Upper lobe of left lung (tissue), 4 donors: ENCODE measurements around the gene MT2A.

ENCODE experiments used
- POLR2AphosphoS5 ChIP-seq, 2 donors: sonication (generic); formaldehyde crosslinking; IDR thresholded peaks; one replicate each; pipeline ENCODE4 v1.5.1; 2017; ENCODE audit warnings: antibody characterized with exemption in 2 of 2
- TF ChIP-seq, protein P1 (sequence below), 6 experiments: fragments of 450-650 bp in 4 of 6; fragments of 200-600 bp in 2 of 6; sonication (generic) in 2 of 6; IDR thresholded peaks; one replicate each; pipeline ENCODE4 v1.5.1; 2016 to 2019; ENCODE audit warnings: antibody characterized with exemption in 6 of 6

DNA sequence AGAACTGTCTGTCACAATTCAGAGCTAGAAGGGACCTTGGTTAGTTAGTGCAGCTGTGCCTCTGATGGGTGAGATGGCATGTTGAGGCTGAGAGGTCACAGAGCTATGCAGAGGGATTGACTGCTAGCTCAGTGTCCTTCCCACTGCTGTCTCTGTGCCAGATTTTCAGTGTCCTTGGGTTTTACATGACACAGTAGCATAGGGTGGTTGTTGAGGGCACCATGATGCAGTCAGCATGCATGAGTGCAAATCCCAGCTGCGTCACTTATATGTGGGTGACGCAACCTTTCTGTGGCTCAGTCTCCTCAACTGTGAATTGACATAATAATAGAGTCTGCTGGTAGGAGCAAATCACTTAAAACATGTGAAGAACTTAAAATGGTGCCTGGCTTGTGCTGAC is 32.8 kb downstream of the MT2A start:
- TF ChIP-seq, protein P1, sequence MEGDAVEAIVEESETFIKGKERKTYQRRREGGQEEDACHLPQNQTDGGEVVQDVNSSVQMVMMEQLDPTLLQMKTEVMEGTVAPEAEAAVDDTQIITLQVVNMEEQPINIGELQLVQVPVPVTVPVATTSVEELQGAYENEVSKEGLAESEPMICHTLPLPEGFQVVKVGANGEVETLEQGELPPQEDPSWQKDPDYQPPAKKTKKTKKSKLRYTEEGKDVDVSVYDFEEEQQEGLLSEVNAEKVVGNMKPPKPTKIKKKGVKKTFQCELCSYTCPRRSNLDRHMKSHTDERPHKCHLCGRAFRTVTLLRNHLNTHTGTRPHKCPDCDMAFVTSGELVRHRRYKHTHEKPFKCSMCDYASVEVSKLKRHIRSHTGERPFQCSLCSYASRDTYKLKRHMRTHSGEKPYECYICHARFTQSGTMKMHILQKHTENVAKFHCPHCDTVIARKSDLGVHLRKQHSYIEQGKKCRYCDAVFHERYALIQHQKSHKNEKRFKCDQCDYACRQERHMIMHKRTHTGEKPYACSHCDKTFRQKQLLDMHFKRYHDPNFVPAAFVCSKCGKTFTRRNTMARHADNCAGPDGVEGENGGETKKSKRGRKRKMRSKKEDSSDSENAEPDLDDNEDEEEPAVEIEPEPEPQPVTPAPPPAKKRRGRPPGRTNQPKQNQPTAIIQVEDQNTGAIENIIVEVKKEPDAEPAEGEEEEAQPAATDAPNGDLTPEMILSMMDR (IDR thresholded peaks at IDR 0.05) = no peak
- TF ChIP-seq POLR2AphosphoS5 (IDR thresholded peaks at IDR 0.05) = no peak
